HEK293 (cell line): Measurements from ENCODE around the gene POLL.

Source experiments
- HIC1 ChIP-seq: fragments of 450-650 bp; formaldehyde crosslinking; IDR thresholded peaks from 2 replicates; pipeline ENCODE4 v1.5.1; 2016; ENCODE audit warnings: missing biosample characterization, missing genetic modification characterization
- TCF7L2 ChIP-seq: IDR thresholded peaks from 2 replicates; pipeline ENCODE4 v1.6.1; 2011; ENCODE audit warnings: low read depth, mild to moderate bottlenecking, inconsistent platforms, low read length, moderate library complexity, borderline replicate concordance
- YY1 ChIP-seq: fragments of 450-650 bp; formaldehyde crosslinking; IDR thresholded peaks from 2 replicates; pipeline ENCODE4 v1.5.1; 2018; ENCODE audit warnings: missing biosample characterization, missing genetic modification characterization
- ZBTB44 ChIP-seq: fragments of 450-650 bp; IDR thresholded peaks from 2 replicates; pipeline ENCODE4 v1.5.1; 2018; ENCODE audit warnings: missing biosample characterization, mild to moderate bottlenecking, missing genetic modification characterization
- ZFP37 ChIP-seq: fragments of 450-650 bp; formaldehyde crosslinking; IDR thresholded peaks from 2 replicates; pipeline ENCODE4 v1.5.1; 2016; ENCODE audit warnings: missing biosample characterization, missing genetic modification characterization
- ZNF19 ChIP-seq: fragments of 450-650 bp; formaldehyde crosslinking; IDR thresholded peaks from 2 replicates; pipeline ENCODE4; 2016; ENCODE audit warnings: missing biosample characterization, missing genetic modification characterization, low read depth
- ZNF221 ChIP-seq: fragments of 450-650 bp; formaldehyde crosslinking; IDR thresholded peaks from 2 replicates; pipeline ENCODE4 v1.5.1; 2017; ENCODE audit warnings: missing biosample characterization, missing genetic modification characterization, borderline replicate concordance
- ZNF510 ChIP-seq: fragments of 450-650 bp; formaldehyde crosslinking; IDR thresholded peaks from 2 replicates; pipeline ENCODE4 v1.5.1; 2018; ENCODE audit warnings: mild to moderate bottlenecking, missing genetic modification characterization, missing biosample characterization; ENCODE audit not compliant: insufficient replicate concordance
- ZNF513 ChIP-seq: fragments of 450-650 bp; IDR thresholded peaks from 2 replicates; pipeline ENCODE4 v1.5.1; 2018; ENCODE audit warnings: missing biosample characterization, missing genetic modification characterization
- ZNF830 ChIP-seq: fragments of 450-650 bp; IDR thresholded peaks from 2 replicates; pipeline ENCODE4 v1.5.0; 2018; ENCODE audit warnings: missing biosample characterization, missing genetic modification characterization, low read depth, mild to moderate bottlenecking, moderate library complexity
- ZNF843 ChIP-seq: fragments of 450-650 bp; formaldehyde crosslinking; IDR thresholded peaks from 2 replicates; pipeline ENCODE4 v1.5.1; 2016; ENCODE audit warnings: missing biosample characterization, missing genetic modification characterization
- TF ChIP-seq, protein P1 (sequence below): fragments of 450-650 bp; formaldehyde crosslinking; IDR thresholded peaks from 2 replicates; pipeline ENCODE4 v1.5.1; 2016; ENCODE audit warnings: missing biosample characterization, missing genetic modification characterization
- TF ChIP-seq, protein P2 (sequence below): fragments of 450-650 bp; formaldehyde crosslinking; IDR thresholded peaks from 2 replicates; pipeline ENCODE4; 2016; ENCODE audit warnings: missing biosample characterization, missing genetic modification characterization
- TF ChIP-seq, protein P3 (sequence below): sonication (generic); formaldehyde crosslinking; IDR thresholded peaks from 2 replicates; pipeline ENCODE4 v1.8.1; 2022; ENCODE audit warnings: mild to moderate bottlenecking, moderate library complexity, missing genetic modification reagents

- TF ChIP-seq, protein P1, sequence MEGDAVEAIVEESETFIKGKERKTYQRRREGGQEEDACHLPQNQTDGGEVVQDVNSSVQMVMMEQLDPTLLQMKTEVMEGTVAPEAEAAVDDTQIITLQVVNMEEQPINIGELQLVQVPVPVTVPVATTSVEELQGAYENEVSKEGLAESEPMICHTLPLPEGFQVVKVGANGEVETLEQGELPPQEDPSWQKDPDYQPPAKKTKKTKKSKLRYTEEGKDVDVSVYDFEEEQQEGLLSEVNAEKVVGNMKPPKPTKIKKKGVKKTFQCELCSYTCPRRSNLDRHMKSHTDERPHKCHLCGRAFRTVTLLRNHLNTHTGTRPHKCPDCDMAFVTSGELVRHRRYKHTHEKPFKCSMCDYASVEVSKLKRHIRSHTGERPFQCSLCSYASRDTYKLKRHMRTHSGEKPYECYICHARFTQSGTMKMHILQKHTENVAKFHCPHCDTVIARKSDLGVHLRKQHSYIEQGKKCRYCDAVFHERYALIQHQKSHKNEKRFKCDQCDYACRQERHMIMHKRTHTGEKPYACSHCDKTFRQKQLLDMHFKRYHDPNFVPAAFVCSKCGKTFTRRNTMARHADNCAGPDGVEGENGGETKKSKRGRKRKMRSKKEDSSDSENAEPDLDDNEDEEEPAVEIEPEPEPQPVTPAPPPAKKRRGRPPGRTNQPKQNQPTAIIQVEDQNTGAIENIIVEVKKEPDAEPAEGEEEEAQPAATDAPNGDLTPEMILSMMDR (tag by site-specific recombination) = no peak
- TF ChIP-seq ZNF221 (tag by site-specific recombination) = no peak
- TF ChIP-seq, protein P2, sequence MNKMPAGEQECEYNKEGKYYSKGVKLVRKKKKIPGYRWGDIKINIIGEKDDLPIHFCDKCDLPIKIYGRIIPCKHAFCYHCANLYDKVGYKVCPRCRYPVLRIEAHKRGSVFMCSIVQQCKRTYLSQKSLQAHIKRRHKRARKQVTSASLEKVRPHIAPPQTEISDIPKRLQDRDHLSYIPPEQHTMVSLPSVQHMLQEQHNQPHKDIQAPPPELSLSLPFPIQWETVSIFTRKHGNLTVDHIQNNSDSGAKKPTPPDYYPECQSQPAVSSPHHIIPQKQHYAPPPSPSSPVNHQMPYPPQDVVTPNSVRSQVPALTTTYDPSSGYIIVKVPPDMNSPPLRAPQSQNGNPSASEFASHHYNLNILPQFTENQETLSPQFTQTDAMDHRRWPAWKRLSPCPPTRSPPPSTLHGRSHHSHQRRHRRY (tag by site-specific recombination) = no peak
- TF ChIP-seq, protein P3, sequence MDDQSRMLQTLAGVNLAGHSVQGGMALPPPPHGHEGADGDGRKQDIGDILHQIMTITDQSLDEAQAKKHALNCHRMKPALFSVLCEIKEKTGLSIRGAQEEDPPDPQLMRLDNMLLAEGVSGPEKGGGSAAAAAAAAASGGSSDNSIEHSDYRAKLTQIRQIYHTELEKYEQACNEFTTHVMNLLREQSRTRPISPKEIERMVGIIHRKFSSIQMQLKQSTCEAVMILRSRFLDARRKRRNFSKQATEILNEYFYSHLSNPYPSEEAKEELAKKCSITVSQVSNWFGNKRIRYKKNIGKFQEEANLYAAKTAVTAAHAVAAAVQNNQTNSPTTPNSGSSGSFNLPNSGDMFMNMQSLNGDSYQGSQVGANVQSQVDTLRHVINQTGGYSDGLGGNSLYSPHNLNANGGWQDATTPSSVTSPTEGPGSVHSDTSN (CRISPR knock-in tag) = no peak
- TF ChIP-seq ZFP37 (tag by site-specific recombination) = no peak
- TF ChIP-seq ZNF830 (tag by site-specific recombination) = no peak
- no peak for TF ChIP-seq ZNF510 (tag by site-specific recombination)
- no peak for TF ChIP-seq TCF7L2
- no peak for TF ChIP-seq ZBTB44 (tag by site-specific recombination)
- no peak for TF ChIP-seq YY1 (tag by site-specific recombination)
- TF ChIP-seq ZNF513 = no peak
- TF ChIP-seq ZNF19 = no peak
- TF ChIP-seq ZNF843 (tag by site-specific recombination) = no peak
- no peak for TF ChIP-seq HIC1 (tag by site-specific recombination)
Measured at GRCh38 chr10:101588879-101589278, 822 bp upstream of the POLL start.
